Dedifferentiated amniotic fluid mesenchymal stem cell (primary cell): ENCODE results near the gene SPEN.

Source experiments
- DNase-seq: peaks from one replicate; pipeline ENCODE4 v3.0.0-alpha.2; 2016; ENCODE audit errors: extremely low spot score

The SPEN gene

GRCh38 chr1:15983275-15983674 lies 135.8 kb downstream of the SPEN start:
- DNase-seq: no peak

DNA sequence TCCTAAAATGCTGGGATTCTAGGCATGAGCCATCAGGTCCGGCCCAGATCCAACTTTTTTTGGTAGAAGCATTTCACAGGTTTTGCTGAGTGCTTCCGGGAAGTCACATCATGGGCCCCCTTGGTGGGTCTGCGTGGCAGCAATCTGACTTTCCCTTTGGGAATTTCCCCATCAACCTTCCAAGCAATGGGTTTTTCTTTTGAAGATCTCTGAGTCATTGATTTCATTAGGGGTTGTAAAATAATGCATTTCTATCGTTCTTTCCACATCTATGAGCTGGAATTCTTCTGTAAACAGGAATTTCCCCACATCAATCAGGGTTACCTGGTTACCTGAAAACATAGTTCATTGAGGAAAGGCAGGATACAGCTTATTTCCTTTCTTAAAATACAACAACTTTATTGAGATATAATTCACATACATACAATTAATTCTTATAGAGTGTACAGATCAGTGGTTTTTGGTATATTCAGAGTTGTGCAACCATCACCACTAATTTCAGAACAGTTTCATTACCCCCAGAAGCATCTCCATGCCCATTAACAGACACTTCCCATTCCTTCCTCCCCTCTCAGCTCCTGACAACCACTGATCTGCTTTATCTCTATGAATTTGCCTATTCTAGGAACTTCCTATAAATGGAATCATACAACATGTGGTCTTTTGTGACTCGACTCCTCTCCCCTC lies 138.2 kb downstream of the SPEN start:
- no peak for DNase-seq

- DNase-seq: no peak
These were observed 141.6 kb downstream of the SPEN start for GRCh38 chr1:15988856-15989736.

GRCh38 chr1:15989776-15990175 lies 142.3 kb downstream of the SPEN start:
- no peak for DNase-seq
